COR-L47 (cell line): ENCODE data around the gene OCA2.
"Not testable (repeated sequence)": the region's sequence is repeated elsewhere in the genome, so short reads cannot be mapped to it uniquely, and the experiment has no call there.

Experiments
- DNase-seq: peaks from one replicate; lab custom pipeline; 2025; lab: John Stamatoyannopoulos, UW

OCA2 gene

DNA sequence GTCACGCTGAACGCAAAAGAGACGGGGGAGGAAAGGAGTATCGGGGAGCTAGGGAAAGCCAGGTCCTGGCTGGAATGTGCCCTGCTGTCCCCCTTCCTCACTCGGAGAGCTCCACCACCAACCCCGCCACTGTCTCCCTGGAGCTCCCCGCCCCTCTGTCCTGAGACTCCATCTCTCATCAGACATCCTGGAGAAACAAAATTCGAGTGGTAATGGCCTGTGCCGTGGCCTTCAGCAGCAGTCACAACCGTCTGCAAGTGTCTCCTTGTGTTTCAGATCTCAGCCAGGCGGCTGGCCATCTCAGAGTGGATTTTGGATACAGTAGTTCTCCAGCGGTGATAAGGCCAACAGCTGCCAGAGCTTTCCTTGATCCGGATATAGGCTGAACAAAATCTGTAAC is 76.9 kb downstream of the OCA2 start:
- DNase-seq = no peak

- peak; percentile 99 for DNase-seq
Measured at GRCh38 chr15:28021281-28022039, 77.7 kb downstream of the OCA2 start.

DNA sequence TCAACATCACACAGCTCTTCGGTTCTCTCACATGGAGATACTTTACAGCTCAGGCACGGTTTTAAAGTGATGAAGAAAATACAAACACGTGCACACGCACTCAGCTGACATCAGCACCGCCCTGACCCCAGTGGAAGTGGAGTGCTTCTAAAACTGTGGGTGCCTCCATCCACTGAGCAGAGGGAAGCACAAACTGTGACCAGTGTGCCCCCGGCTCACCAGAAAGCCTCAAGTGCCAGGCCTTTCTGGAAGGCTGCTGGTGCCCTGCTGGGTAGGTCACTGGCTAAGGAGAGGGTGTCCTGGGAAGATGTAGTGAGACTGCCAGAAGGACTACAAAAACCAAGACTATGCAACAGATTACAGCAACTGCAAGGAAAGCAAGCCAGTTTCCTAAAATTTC is 78.5 kb downstream of the OCA2 start:
- no peak for DNase-seq

DNA sequence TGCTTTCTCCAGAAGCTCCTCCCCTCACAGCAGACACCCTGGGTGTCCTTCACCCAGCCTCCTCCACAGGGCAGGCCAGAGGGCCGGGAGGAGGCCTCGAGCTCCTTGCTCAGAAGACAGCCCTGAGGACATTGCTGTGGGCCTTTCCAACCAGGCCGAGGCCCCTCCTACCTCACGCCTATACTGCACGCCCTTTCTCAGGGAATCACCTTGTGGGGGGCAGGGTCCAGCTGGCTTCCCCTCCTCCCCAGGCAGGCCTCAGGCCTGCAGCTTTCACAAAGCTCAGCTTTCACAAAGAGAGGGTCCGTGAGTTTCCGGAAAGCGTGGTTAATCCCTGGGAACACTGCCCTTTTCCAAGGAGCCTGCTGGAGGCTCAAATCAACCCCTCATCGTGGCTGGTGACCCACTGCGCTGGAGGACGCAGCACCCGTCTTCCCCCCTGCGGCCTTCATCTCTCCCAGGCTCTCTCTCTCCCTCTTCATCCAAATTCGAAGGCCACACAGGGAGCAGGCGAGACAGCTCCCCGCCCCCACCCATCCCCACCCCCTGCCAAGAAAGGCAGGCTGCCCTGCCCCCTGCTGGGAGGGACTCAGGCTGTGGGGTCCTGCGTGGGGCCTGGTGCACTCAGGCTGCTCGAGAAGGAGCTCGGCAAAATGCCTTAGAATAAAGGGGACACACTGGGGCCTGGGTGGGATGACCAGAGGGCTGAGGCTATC is 79.4 kb downstream of the OCA2 start:
- no peak for DNase-seq

GRCh38 chr15:28018291-28019044 is 80.6 kb downstream of the OCA2 start:
- DNase-seq = no peak

- DNase-seq = peak; percentile 60
Measured at GRCh38 chr15:28017423-28017924, 81.6 kb downstream of the OCA2 start.

DNA sequence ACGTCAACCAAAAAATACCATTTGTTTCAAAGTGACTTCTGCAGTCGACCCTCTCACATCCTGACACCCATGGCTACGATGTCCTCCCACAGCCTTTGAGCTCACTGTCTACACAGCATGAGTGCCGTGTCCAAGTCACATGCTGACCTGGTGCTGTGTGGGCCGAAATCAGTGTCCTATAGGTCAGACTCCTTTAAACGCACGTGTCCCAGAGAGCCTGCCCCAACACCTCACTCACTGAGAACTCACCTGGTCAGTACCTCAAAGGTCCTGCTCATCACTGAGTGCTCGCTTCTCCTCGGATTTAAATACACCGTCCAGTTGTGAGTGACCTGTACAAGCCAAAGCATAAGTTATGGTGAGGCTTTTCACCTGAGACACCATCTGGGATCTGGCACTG is 83.3 kb downstream of the OCA2 start:
- no peak for DNase-seq

- no peak for DNase-seq
Measured at GRCh38 chr15:28014623-28015200, 84.4 kb downstream of the OCA2 start.

DNA sequence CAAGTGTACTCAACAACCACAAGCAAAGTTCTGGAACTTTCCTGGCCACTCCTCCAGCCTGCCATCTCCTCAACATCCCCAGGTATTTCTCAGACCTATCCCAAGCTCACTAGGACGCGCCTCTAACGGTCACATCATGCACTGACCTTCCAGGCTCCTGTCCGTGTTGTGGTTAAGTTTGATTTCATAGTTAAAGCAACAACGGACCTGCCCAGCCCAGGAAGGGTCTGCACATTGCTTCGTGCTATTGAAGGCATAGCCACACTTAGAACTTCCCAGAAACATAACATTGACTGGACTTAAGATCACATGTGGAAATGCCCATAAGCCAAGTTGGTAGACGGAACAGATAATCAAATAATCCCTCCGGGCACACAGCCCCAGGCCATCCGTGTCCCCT is 85.1 kb downstream of the OCA2 start:
- no peak for DNase-seq

DNA sequence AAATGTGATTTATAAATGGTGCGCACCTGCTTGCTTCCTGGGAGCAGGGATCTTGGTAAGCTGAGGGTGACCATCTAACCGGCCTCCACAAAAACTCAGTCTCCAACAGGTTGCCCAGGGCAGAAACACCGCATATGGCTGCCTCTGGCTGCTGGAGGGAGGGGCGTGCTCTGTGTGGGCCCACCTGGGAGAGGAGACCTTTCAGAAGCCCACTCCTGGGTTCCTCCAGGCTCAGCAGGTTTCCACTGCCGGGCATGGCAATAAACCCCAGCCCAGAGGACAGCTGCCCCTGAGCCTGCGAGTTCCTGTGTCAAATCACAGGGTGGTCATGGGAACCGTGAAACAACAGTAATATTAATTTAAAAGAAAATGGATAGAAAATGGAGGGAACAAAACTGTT is 85.6 kb downstream of the OCA2 start:
- no peak for DNase-seq

DNA sequence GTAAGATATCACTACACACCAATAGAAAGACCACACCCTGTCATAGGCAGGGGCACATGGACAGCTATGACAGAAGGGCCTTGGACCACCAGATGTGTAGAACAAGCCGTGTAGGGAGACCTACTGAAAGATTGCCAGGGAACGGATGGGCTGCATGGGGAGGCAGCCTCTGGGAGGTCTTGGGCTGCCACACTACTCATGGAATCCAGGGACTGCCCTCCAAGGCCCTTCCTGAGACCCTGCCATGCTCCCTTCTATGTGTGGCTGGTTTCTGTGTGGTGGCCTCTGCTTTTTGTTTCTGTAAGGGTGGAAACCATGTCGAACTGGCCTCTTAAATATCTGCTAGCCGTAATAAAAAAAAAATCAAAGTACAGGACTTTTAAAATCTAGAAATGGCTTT is 86.9 kb downstream of the OCA2 start:
- DNase-seq = no peak

DNA sequence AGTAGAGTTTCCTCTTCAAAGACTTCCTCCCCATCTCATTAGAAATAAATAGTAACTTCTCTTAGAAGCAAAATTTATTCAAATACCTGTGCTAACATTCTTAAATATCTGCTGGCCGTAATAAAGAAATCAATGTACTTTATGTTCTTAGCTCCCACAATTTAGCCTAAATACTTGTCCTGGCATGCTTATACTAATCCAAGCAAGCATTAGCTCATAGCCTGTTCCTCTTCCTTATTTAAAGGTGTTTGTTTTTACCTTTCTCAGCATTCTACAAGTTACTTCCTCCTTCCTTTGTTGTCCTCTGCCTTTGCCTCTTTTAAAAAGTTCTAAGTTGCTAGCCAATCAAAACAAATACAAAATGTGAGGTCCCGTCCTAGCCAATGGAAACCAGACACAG is 90.9 kb downstream of the OCA2 start:
- DNase-seq = not testable (repeated sequence)

DNA sequence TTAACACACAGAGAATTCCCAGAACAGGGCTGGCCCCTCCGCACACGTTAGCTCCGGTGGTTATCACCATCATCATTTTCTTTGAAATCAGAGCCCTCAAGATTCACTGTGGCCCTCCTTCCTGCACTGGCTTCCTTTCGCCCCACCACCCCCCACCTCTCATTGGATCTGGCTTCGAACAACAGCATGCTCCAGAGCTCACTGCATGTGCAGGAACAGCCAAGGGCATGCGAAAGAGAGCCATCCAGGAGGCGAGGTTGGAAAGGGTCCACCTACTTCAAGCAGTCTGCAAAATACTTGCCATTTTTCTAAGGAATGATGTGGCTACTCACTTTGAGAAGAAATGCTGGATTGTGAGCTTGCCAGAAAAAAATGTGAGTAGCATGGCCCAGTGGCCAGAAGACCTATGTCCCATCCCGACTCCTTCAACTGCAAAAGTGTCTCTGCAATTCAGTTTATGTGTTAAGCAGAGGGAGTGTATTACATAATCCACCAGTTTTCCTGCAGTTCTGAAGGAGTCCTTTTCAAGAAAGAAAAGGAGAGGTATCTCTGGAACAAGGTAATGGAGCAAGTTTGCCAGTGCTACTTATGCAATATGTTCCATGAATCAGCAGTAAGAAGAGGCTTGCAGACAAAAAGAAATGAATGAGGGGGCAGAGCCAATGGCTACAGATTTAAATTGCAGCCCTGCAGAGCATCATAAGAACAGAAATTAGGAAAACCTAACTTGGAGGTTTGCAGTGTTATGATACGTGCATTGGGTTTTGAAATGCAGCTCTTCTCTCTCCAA is 92.8 kb downstream of the OCA2 start:
- DNase-seq = no peak

DNA sequence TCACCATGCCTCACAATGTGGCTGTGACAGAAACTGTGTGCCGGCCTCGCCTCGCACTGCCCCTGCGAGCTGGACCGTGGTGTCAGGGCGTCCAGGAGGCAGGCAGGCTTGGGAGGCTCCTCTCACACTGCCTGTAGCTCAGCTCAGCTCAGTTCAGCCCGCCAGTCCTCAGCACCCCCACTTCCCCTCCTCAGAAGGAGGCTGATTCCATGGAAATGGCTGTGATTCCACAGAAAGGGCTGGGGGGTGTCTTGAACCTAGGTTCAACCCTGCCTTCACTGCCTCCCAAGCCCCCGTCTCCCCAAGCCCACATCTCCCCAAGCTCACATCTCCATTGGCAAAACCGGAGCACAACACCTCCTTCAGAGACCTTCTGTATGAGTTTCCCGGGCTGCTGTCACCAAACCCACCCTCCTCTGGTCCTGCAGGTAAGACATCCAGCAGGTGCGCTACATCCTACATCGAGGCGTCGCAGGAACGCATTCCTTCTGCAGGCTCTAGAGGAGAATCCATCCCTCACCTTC is 94.0 kb downstream of the OCA2 start:
- DNase-seq = no peak

DNA sequence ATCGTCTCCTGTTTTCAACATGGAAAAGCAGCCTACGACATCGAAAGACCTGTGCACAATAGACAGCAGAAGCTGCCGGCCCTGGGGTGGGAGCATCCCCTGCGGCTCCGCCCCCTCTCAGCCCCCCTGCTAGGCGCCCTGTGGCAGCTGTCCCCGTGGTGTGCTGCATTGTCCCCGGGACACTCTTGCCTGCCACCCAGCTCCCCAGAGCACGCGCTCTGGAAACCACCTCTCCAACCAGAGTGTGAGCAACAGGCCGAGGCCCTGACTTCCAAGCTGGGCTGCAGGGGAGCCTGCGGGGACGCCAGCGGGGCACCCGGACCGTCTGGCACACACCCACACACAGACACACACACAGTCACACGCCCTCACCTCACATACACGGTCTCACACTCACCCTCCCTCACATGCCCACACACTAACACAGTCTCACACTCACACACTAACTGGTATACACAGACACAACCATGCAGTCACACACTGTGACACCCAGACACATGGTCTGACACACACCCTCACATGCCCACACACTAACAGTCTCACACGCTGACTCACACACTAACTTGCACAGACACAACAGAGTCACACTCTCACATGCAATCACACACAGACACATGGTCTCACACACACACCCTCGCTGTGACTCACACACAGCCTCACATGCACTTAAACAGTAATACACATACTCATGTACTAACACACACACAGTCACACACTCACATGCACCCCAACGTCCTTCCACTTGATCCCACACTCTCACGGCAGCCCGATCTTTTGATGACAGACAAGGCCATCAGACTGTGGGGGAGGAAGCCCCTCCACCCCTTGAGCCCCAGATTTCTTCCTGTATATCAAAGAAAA is 94.7 kb downstream of the OCA2 start:
- no peak for DNase-seq

- no peak for DNase-seq
Measured at GRCh38 chr15:28003302-28004037, 95.6 kb downstream of the OCA2 start.

DNA sequence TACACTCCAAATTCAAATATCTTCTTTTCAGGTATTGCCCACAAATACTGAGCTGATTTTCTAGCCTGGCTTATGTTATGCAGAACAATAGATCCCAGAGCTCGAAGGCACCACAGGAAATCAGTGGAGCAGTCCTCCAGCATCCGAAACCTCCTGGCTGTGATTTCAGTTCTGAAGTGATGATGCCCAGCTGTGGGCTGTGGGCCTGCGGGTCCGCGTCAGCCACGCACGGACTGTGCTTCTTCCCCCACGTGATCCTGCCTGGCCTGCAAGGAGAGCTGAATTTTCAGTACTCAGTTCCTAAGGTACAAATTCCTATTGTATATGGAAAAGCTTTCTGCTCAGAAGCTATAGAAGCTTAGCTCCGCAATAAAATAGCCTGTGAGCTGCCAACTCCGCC is 96.2 kb downstream of the OCA2 start:
- no peak for DNase-seq

DNA sequence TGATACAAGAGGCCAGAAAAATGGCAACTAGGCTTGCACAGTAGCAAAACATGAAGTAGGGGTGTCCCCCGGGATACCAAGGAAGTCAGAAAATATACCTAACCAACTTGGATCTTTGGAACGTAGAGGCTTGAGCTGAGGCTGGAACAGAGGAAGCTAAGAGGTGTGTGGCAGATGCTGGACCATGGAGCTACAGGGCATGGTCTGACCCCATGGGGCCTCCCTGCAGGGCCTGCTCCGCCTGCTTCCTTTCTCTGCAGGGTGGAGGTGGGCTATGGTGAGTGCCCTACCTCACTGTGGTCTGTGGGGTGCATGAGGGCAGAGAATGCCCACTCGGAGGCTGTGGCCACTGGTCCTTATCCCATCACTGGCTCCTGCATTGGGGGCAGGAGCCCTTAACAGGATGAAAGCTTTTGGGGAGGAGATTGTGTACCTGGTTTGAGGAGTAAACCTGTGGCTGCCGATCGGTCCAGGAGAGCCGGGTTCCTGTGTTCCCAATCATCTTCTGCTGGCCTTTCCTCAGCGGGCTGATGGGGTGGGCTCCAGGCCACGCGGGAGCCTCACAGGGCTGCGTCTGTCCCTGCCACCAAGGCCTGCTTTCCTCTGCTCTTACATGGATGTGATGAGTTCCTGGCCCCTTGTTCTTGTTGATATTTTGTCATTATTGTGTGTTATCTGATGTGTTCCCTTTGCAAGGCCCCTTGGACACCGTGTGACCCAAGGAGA is 96.8 kb downstream of the OCA2 start:
- no peak for DNase-seq

DNA sequence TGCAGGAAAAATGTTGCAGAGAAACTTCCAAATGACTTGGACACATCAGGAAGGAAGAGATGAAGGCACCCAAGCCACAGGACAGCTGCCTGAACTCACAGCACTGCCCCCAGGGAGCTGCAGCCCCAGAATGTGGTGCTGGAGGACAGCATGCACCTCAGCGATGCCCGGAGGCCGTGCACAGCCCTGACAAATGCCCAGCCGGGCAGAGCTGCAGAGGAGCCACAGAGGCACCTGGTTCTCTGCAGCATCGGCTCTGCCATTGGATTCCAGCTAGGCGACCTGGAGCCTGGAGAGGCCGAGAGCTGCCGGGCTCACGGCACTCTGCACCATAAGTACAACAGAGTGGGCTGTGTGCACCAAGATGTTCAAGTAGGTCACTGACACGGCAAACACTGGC is 97.5 kb downstream of the OCA2 start:
- DNase-seq = no peak
